ENCODE data around the gene SLC9A8. TPM values are rescaled to one million over a fixed set of nuclear protein-coding genes. Genes with fewer than 3 reads are reported as not detected.
A peak's percentile ranks its signal among the peaks of the same experiment; 100 is the strongest.

SLC9A8 gene
- total RNA-seq, 2 donors from 2014 or later = 10.7 to 16.2 TPM

DNA sequence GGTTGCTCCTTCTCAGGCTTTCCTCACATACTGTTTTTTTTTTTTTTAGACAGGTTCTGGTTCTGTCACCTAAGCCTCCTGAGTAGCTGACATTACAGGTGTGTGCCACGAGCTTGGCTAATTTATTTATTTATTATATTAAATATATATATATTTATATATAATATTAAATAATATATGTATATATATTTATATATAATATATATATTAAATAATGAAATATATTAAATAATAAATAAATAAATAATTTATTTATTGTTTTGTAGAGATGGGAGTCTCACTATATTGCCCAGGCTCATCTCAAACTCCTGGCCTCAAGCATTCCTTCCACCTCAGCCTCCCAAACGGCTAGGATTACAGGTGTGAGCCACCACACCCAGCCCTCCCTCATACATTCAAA lies 28.3 kb upstream of the SLC9A8 start:
- Mint-ChIP-seq H3K36me3 (no peaks in the 10 kb centered on the region), H3K27ac (no peak overlapping the region), H3K9me3 (no peaks in the 10 kb centered on the region)
- ATAC-seq (no peak), DNase-seq (ENCODE audit: low spot score in 2 of 2) (no peak)

DNA sequence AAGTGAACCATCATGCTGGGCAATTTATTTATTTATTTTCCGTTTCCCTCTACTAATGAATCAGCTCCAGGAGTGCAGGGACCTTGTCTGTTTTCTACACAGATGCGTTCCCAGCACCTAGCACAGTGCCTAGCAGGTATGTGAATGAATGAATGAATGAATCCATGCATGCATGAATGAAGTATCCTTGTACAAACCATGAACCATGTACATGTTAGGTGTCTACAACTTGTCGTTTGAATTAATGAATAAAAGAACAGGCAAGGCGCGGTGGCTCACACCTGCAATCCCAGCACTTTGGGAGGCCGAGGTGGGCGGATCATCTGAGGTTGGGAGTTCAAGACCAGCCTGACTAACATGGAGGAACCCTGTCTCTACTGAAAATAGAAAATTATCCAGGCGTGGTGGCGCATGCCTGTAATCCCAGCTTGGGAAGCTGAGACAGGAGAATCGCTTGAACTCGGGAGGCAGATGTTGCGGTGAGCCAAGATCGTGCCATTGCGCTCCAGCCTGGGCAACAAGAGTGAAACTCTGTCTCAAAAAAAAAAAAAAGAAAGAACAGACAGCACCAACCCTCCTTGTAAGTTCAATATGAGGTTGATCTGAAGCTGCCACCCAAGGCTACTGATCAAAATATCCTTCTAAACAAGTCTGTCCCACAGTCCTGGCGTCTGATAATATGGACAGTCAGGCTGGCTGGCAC lies 27.3 kb upstream of the SLC9A8 start:
- no peaks in the 10 kb centered on the region for H3K9me3 Mint-ChIP-seq

DNA sequence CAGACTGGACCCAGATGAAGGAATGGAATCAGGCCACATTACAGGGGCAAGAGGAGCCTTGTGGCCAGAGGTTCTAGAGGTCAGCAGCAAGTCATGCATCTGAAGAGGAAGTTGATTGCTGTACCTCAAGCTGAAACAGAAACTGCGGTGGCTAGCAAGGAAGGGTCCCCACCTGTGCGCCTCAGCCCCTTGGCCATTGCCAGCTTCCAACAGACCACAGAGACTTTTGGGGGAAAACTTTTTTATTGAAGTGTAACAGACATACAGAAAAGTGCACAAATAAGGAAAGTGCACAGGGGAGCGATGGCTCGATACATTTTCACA lies 26.8 kb upstream of the SLC9A8 start:
- no peaks in the 10 kb centered on the region for H3K9me3 Mint-ChIP-seq
- DNase-seq (ENCODE audit: low spot score in 2 of 2) (no peak), ATAC-seq (no peak)
- no peaks in the 10 kb centered on the region for H3K36me3 Mint-ChIP-seq
- H3K27ac Mint-ChIP-seq = no peak overlapping the region

More for the DNA sequence above, 27.3 kb upstream of the SLC9A8 start:
- ATAC-seq = no peak
- no peak for DNase-seq (ENCODE audit: low spot score in 2 of 2)
- H3K36me3 Mint-ChIP-seq = no peaks in the 10 kb centered on the region
- H3K27ac Mint-ChIP-seq = no peak overlapping the region

DNA sequence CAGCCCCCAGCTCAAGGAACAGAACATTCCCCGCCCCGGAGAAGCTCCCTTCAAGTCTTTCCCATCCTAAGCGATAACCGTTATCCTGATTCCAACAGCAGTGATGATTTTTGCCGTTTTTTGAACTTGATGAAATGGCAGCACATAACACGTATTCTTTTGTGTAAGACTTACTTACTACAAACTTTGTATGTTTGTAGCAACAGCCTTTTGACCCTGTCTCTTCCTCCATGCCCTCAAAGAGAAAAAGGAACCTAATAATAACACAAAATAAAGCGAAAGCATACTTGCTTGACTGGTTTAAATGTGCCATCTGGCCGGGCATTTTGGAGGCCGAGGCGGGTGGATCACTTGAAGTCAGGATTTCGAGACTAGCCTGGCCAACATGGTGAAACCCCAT lies 26.4 kb upstream of the SLC9A8 start:
- Mint-ChIP-seq H3K27ac (no peak overlapping the region), H3K9me3 (no peaks in the 10 kb centered on the region), H3K36me3 (no peaks in the 10 kb centered on the region)
- DNase-seq (ENCODE audit: low spot score in 2 of 2) (no peak), ATAC-seq (no peak)

DNA sequence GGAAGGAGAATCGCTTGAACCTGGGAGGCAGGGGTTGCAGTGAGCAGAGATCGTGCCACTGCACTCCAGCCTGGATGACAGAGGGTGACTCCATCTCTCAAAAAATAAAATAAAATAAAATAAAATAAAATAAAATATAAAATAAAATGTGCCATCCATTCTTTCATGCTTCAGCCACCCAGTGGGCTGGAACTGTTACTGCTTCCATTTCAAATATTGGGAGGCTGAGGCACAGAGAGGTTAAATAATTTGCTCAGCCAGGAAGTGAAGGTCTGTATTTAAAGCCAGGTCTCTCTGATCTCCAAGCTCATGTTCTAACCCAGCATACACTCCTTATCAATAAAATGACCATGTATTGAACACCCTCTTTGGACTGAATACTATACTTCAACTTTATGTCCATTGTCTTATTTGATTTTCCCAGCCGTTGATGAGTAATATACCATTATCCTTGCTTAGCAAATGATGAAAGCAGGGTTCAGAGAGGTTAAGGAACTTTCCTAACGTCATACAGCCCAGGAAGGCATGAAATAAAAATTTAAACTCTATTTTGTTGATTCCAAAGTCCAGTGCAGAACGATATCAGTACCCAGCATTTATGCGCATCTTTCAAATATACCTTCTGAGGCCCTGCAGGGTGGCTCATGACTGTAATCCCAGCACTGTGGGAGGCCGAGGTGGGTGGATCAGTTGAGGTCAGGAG lies 25.8 kb upstream of the SLC9A8 start:
- no peaks in the 10 kb centered on the region for H3K9me3 Mint-ChIP-seq

DNA sequence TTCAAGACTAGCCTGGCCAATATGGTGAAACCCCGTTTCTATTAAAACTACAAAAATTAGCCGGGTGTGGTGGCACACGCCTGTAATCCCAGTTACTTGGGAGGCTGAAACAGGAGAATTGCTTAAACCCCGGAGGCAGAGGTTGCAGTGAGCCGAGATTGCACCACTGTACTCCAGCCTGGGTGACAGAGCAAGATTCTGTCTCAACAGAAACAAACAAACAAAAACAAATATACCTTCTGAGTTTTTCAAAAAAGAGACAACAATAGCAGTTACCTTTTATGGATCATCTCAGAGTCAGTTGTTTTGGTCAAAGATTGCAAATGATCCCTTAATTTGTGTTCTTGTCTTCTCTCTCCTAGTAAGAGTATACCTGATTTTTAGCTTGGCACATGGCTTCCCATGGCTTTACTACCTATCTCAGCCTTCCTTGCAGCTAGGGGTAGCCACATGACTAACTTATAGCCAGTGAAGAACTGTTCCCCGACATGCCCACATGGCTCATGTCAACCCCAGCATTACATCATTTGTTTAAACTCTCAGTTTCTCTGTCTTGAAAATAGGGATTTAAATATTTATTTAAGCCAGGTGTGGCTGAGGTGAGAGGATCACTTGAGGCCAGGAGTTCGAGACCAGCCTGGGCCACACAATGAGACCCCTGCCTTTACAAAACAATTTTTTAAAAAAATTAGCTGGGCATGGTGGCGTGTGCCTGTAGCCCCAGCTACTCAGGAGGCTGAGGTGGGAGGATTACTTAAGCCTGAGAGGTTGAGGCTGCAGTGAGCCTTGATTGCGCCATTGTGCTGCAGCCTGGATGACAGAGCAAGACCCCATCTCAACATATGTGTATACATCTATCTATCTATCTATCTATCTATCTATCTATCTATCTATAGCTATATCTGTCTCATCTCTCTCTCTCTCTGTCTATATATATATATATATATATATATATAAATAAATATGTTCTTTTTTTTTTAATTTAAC lies 25.0 kb upstream of the SLC9A8 start:
- Mint-ChIP-seq H3K36me3 (no peaks in the 10 kb centered on the region), H3K27ac (no peak overlapping the region), H3K9me3 (no peaks in the 10 kb centered on the region)
- DNase-seq (ENCODE audit: low spot score in 2 of 2) (no peak), ATAC-seq (no peak)

More for the DNA sequence above, 25.8 kb upstream of the SLC9A8 start:
- Mint-ChIP-seq H3K36me3 (no peaks in the 10 kb centered on the region), H3K27ac (no peak overlapping the region)
- DNase-seq (ENCODE audit: low spot score in 2 of 2) = no peak
- no peak for ATAC-seq

DNA sequence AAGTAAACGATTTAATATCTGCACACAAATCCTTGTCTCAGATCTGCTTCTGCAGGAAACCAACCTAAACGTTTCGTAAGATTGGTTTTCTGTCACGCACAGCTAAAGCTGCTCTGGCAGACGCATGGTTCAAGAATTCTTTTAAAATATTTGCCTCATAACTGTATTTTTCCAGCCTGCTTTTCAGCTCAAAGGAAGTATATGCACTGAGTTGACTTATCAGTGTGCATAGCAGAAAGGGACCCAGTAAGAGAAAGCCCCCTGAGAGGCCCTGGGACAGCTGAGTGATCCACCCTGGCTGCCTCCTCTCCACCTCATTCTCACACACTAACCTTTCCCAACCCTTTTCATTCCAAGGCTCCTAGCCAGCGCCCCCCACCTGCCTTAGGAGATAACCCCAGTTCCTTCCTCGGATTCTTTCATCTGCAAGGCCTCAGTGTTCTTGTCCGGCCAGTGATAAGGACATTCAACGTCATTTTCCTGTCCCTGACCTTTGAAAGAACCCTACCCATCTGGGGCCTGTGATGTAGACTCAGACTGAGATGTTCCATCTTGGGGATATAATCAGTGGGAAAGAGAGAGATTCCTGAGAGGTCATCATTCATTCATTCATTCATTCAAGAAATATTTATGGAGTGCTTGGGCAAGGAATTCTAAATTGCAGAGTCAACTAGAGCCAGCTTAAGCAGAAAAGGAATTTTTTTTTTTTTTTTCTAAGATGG lies 22.4 kb upstream of the SLC9A8 start:
- DNase-seq (ENCODE audit: low spot score in 2 of 2) (no peak), ATAC-seq (no peak)
- H3K36me3 Mint-ChIP-seq = no peaks in the 10 kb centered on the region
- no peaks in the 10 kb centered on the region for H3K9me3 Mint-ChIP-seq
- H3K27ac Mint-ChIP-seq = no peak overlapping the region

DNA sequence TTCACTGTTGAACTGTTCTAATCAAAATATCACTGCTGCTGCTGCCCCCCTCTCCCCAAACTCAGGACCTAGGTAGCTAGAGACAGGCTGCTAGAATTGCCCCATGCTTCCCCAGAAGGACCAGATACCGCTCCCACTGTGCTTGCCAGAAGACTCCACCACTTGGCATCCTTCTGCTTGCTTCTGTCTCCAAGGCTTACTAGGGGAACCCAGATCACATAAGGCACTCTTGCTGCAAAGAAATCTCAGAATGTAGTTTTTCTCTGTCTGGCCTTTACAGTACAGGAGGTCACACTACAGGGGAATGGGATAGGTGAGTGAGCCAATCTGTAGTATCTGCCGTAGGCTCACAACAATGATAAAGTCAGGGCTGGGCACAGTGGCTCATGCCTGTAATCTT lies 21.5 kb upstream of the SLC9A8 start:
- DNase-seq (ENCODE audit: low spot score in 2 of 2) = no peak
- H3K9me3 Mint-ChIP-seq = no peaks in the 10 kb centered on the region
- no peak for ATAC-seq
- H3K36me3 Mint-ChIP-seq = no peaks in the 10 kb centered on the region
- no peak overlapping the region for H3K27ac Mint-ChIP-seq

DNA sequence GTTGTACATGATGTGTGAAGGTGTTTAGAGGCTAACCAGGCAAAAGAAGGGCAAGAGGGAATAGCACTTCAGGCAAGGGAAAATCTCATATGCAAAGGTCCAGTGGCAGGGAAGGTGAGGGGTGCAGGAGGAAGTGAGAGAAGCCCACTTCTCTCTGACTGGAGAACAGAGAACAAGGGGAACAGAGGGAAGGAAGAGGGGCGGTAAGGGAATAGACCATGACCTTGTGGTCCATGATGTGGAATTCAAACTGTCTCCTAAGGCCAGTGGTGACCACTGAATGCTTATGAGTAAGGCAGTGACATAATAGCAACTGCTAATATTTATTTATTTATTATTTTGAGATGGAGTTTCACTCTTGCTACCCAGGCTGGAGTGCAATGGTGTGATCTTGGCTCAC lies 20.6 kb upstream of the SLC9A8 start:
- no peak for DNase-seq (ENCODE audit: low spot score in 2 of 2)
- no peaks in the 10 kb centered on the region for H3K9me3 Mint-ChIP-seq
- no peak overlapping the region for H3K27ac Mint-ChIP-seq
- ATAC-seq = no peak
- H3K36me3 Mint-ChIP-seq = no peaks in the 10 kb centered on the region

DNA sequence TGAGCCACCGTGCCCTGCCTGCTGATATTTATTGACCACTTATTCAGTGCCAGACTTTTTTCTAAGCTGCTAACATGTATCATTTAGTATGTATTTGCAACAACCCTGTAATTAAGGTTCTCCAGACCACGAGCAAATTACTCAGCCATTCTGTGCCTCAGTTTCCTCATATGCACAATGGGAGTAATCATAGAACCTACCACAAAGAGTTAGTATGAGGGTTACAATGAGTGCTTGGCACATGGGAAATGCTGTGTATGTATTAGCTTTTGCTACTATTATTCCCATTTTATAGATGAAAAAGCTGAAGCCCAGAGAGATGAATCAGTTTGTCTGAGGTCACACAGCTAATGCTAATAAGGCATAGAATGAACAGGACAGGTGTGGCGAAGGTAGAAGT lies 20.0 kb upstream of the SLC9A8 start:
- no peak for DNase-seq (ENCODE audit: low spot score in 2 of 2)
- no peak for ATAC-seq
- Mint-ChIP-seq H3K27ac (no peak overlapping the region), H3K36me3 (no peaks in the 10 kb centered on the region), H3K9me3 (no peaks in the 10 kb centered on the region)

DNA sequence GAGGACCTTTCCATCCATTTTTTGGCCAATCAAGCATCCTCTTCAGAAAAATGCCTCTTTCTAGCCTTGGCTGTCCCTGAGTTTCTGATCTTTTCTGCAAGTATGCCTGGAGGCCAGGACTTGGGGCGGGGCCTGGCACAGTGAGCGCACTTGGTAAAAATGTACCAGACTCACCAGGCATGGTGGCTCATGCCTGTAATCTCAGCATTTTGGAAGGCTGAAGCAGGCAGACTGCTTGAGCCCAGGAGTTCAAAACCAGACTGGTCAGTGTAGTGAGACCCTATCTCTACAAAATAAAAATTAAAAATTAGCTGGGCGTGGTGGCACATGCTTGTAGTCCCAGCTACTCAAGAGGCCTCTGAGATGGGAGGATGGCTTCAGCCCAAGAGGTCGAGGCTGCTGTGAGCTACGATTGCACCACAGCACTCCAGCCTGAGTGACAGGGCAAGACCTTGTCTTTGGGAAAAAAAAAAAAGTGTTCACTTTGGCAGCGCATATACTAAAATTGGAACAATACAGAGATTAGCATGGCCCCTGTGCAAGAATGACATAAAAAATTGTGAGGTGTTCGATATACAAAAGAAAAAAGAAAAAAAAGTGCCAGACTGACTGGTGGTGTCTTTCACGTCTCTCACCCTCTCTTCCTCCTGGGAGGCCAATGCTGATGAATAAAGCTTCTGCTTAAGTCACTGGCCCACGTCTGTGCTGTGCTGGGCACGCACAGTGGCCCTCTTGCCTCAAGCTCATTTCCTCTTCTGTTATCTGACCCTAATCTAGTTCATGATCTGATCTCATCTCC lies 18.1 kb upstream of the SLC9A8 start:
- DNase-seq (ENCODE audit: low spot score in 2 of 2) (no peak), ATAC-seq (peak in 1 of 2 donors; percentile 46)

DNA sequence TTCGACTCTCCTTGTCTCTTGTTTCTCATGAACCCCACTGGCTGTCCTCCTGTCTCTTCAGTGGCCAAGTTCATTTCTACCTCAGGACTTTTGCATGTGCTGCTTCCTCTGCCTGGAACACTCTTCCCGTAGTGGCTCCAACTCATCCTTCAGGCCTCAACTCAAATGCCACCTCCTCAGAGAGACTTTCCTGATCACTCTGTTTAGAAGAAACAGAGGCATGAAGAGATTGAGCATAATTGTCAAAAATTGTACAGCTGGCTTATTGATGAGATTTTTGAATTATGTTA lies 17.5 kb upstream of the SLC9A8 start:
- DNase-seq (ENCODE audit: low spot score in 2 of 2) (no peak), ATAC-seq (no peak)
- H3K27ac Mint-ChIP-seq = no peak overlapping the region

More for the DNA sequence above, 18.1 kb upstream of the SLC9A8 start:
- no peaks in the 10 kb centered on the region for H3K36me3 Mint-ChIP-seq
- no peaks in the 10 kb centered on the region for H3K9me3 Mint-ChIP-seq
- H3K27ac Mint-ChIP-seq = no peak overlapping the region

DNA sequence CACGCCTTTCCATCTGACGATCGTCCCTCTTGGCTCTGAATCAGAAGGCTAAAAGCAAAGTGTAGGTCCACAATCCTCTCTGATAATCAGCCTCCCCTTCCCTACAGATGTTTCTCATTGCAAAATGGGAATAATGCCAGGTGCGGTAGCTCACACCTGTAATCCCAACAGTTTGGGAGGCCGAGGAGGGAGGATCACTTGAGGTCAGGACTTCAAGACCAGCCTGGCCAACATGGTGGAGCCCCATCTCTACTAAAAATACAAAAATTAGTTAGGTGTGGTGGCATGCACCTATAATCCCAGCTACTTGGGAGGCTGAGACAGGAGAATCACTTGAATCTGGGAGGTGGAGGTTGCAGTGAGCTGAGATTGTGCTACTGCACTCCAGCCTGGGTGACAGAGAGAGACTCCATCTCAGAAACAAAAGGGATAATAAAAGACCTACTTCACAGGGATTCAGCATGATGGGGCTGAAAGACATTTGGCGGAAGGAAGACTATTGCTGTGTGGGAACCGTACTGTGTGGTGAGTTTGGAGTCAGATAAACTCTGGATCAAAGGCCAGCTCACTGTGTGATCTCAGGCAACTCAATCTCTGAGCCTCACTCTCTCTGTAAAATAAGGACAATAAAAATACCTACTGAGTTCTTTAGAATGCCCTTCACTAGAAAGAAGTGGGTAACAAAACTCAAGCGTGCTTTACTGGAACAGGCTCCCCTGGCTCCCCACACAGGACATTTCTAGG lies 15.9 kb upstream of the SLC9A8 start:
- no peak for ATAC-seq
- Mint-ChIP-seq H3K9me3 (no peaks in the 10 kb centered on the region), H3K27ac (no peak overlapping the region), H3K36me3 (no peaks in the 10 kb centered on the region)
- DNase-seq (ENCODE audit: low spot score in 2 of 2) = no peak

More for the DNA sequence above, 17.5 kb upstream of the SLC9A8 start:
- H3K9me3 Mint-ChIP-seq = no peaks in the 10 kb centered on the region
- H3K36me3 Mint-ChIP-seq = no peaks in the 10 kb centered on the region

DNA sequence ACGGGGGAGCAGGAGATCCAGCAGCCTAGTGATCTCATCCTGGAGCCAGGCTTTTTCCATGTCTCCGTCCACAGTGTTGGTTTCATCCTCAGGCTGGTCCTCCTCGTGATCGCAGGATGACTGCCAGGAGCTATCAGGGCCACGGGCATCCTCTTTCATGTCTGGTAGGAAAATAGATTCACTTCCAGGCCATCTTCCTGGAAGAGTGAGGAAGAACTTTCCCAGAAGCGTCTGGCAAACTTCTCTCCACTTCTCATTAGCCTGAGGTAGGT lies 15.3 kb upstream of the SLC9A8 start:
- no peaks in the 10 kb centered on the region for H3K36me3 Mint-ChIP-seq
- no peak overlapping the region for H3K27ac Mint-ChIP-seq
- DNase-seq (ENCODE audit: low spot score in 2 of 2) (no peak), ATAC-seq (no peak)
- H3K9me3 Mint-ChIP-seq = no peaks in the 10 kb centered on the region

DNA sequence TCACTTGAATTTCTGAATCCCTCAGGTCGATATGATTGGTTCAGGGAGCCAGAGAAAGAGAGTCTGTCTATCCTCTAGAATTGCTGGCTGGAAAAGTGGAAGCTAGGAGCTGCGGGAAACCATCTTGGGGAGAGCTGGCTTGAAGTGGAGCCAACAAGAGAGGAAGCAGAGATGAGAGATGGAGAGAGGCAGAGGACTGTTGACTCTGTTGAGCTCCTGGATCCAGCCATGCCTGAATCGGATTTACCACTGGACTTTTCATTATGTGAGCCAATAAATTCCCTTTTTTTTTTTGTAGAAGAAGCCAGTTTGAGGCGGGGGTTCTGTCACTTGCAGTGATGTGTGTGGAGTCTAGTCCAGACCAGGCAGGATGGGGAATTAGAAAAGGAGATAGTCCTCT lies 13.9 kb upstream of the SLC9A8 start:
- no peaks in the 10 kb centered on the region for H3K36me3 Mint-ChIP-seq

DNA sequence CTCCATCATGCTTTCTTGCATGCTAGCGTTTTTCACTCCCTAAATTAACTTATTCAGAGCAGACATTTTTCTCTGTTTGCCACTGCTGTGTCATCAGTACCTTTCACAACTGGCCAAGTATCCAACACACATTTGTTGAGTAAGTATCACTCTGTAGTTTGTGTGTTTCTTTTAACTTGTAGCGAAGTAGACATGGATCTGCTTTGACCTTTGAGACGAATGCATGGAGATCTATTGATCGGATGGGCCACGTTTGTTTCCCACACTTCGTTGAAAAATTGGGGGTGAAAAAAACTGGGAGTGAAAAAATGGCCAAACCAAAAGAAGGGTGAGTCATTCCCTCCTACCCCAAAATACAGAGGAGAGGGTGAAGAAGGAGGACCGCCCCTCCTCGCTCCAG lies 12.9 kb upstream of the SLC9A8 start:
- ATAC-seq = no peak
- no peaks in the 10 kb centered on the region for H3K9me3 Mint-ChIP-seq
- DNase-seq (ENCODE audit: low spot score in 2 of 2) = no peak
- no peak overlapping the region for H3K27ac Mint-ChIP-seq
- H3K36me3 Mint-ChIP-seq = no peaks in the 10 kb centered on the region

More for the DNA sequence above, 13.9 kb upstream of the SLC9A8 start:
- ATAC-seq = no peak
- DNase-seq (ENCODE audit: low spot score in 2 of 2) = no peak
- Mint-ChIP-seq H3K27ac (no peak overlapping the region), H3K9me3 (no peaks in the 10 kb centered on the region)
